Endothelial cell of umbilical vein (primary cell): ENCODE measurements around the gene CACNA1E. TPM values are rescaled to one million over a fixed set of nuclear protein-coding genes. Genes with fewer than 3 reads are reported as not detected.

Source experiments
- BruUV-seq: library from RNA; stranded (reverse); fragments of 400-500 nt; replicated peaks from 2 replicates; lab custom pipeline; 2021; lab: Mats Ljungman, UMichigan
- CTCF ChIA-PET: fragments of 300-600, 350-600 bp; sonication (Branson Sonifier 250); formaldehyde crosslinking; loops from one replicate; lab custom pipeline; 2021; ENCODE audit warnings: antibody characterized with exemption, inconsistent platforms; lab: Charles Lee
- POLR2A ChIA-PET: fragments of 300-600, 350-600 bp; sonication (Branson Sonifier 250); formaldehyde crosslinking; loops from one replicate; lab custom pipeline; 2021; ENCODE audit warnings: antibody characterized with exemption, inconsistent platforms; lab: Charles Lee
- DNase-seq: peaks from one replicate; pipeline ENCODE4 v3.0.0-alpha.2; 2011; ENCODE audit warnings: low read depth, low spot score
- FAIRE-seq: peaks from 2 replicates; lab custom pipeline; 2011; peaks lifted over from hg19 to GRCh38; lab: Jason Lieb, UNC
- H2AFZ ChIP-seq: 2 replicates; pipeline ENCODE4 v1.6.0; 2012; ENCODE audit warnings: low read depth, low read length, control low read depth, inconsistent platforms
- H3K27ac ChIP-seq: 2 replicates; pipeline ENCODE4 v1.5.1; 2011; ENCODE audit warnings: low read depth, mild to moderate bottlenecking, control low read depth, low read length, moderate library complexity; ENCODE audit not compliant: insufficient read depth
- H3K27me3 ChIP-seq, 2 experiments: 2 replicates each; pipeline versions ENCODE4 v1.6.0 to v1.6.1; 2011; ENCODE audit warnings: low read length in 2 of 2, mixed read lengths in 1 of 2; ENCODE audit not compliant: control insufficient read depth in 2 of 2, insufficient read depth in 2 of 2
- H3K36me3 ChIP-seq, 2 experiments: 2 replicates in 1 of 2; 3 replicates in 1 of 2; pipeline ENCODE4 v1.5.1; 2011; ENCODE audit warnings: low read length in 2 of 2, mild to moderate bottlenecking in 1 of 2, moderate library complexity in 1 of 2; ENCODE audit not compliant: control insufficient read depth in 2 of 2, insufficient read depth in 2 of 2; ENCODE audit errors: extremely low read depth in 1 of 2
- H3K4me1 ChIP-seq: 3 replicates; pipeline ENCODE4 v1.5.1; 2011; ENCODE audit warnings: mild to moderate bottlenecking, low read length; ENCODE audit not compliant: control insufficient read depth, insufficient read depth; ENCODE audit errors: extremely low read depth
- H3K4me2 ChIP-seq: 2 replicates; pipeline ENCODE4 v1.6.1; 2011; ENCODE audit warnings: low read length, control low read depth, mixed read lengths; ENCODE audit not compliant: insufficient read depth
- H3K4me3 ChIP-seq, 3 experiments: fragments of 200-600 bp in 1 of 3; sonication (generic), shearing (Covaris generic) in 1 of 3; replicated peaks in 1 of 3; 2 replicates each; pipeline ENCODE4 v1.5.1; 2011 to 2016; ENCODE audit warnings: control low read depth in 3 of 3, low read length in 3 of 3, mild to moderate bottlenecking in 2 of 3, inconsistent platforms in 1 of 3, low read depth in 1 of 3, moderate library complexity in 1 of 3; ENCODE audit not compliant: insufficient read depth in 1 of 3
- H3K79me2 ChIP-seq: 2 replicates; pipeline ENCODE4 v1.6.0; 2012; ENCODE audit warnings: low read length, inconsistent platforms; ENCODE audit not compliant: control insufficient read depth, insufficient read depth
- H3K9ac ChIP-seq: replicated peaks from 2 replicates; pipeline ENCODE3; 2011; ENCODE audit warnings: low read length, control low read depth; ENCODE audit not compliant: insufficient read depth; ENCODE audit errors: extremely low read depth
- H3K9me1 ChIP-seq: replicated peaks from 3 replicates; pipeline ENCODE4 v1.6.0; 2011; ENCODE audit warnings: mild to moderate bottlenecking, low read length; ENCODE audit not compliant: control insufficient read depth, insufficient read depth; ENCODE audit errors: extremely low read depth
- H3K9me3 ChIP-seq: replicated peaks from 2 replicates; pipeline ENCODE4 v1.5.1; 2012; ENCODE audit warnings: low read length, inconsistent platforms; ENCODE audit not compliant: control insufficient read depth, insufficient read depth
- H4K20me1 ChIP-seq: replicated peaks from 2 replicates; pipeline ENCODE3; 2011; ENCODE audit warnings: mild to moderate bottlenecking, low read length; ENCODE audit not compliant: control insufficient read depth, insufficient read depth; ENCODE audit errors: extremely low read depth
- EZH2 ChIP-seq: IDR thresholded peaks from 2 replicates; pipeline ENCODE4 v1.6.1; 2012; ENCODE audit warnings: borderline replicate concordance, low read depth, mild to moderate bottlenecking, moderate library complexity, low read length, inconsistent platforms; ENCODE audit not compliant: severe bottlenecking
- FOS ChIP-seq: IDR thresholded peaks from 2 replicates; pipeline ENCODE4 v1.6.1; 2011; ENCODE audit warnings: mild to moderate bottlenecking, low read length, moderate library complexity, borderline replicate concordance; ENCODE audit not compliant: insufficient read depth
- GATA2 ChIP-seq: IDR thresholded peaks from 2 replicates; pipeline ENCODE4 v1.7.0; 2011; ENCODE audit warnings: low read depth, mild to moderate bottlenecking, moderate library complexity, mixed read lengths, low read length; ENCODE audit not compliant: insufficient read length, insufficient read depth
- JUN ChIP-seq: IDR thresholded peaks from 2 replicates; pipeline ENCODE4 v1.6.1; 2011; ENCODE audit warnings: borderline replicate concordance, low read depth; ENCODE audit not compliant: insufficient read length, insufficient read depth
- MYC ChIP-seq: IDR thresholded peaks from one replicate; pipeline ENCODE4 v1.6.1; 2011; ENCODE audit warnings: mild to moderate bottlenecking, low read depth, low read length
- POLR2A ChIP-seq: IDR thresholded peaks from 2 replicates; pipeline ENCODE4 v1.6.1; 2012; ENCODE audit warnings: low read depth, mild to moderate bottlenecking, control low read depth, low read length
- POLR2AphosphoS5 ChIP-seq: IDR thresholded peaks from 2 replicates; pipeline ENCODE4 v1.6.1; 2012; ENCODE audit warnings: low read depth, mild to moderate bottlenecking, control low read depth, low read length, moderate library complexity; ENCODE audit not compliant: insufficient read depth
- dilution Hi-C: fragments of 300-500 bp; cut with MboI; formaldehyde crosslinking; loops from one replicate; pipeline ENCODE4 v1.15.0; 2019; ENCODE audit warnings: low sequenced_read_pairs; ENCODE audit not compliant: extremely low pct_ligation_motif_present
- intact Hi-C: fragments of 100-400 bp; cut with micrococcal nuclease; formaldehyde crosslinking; loops from one replicate; pipeline ENCODE4 v1.10.0; 2022
- polyA plus RNA-seq, 4 experiments: library from polyadenylated mRNA; depleted of rRNA in 3 of 4; stranded (reverse) in 3 of 4; unstranded in 1 of 4; fragments of >200 nt; gene quantifications; 2 replicates each; pipeline versions ENCODE4 v1.2.1 to v1.2.3, GENCODE V29; 2011 to 2012; ENCODE audit warnings: missing spikeins in 1 of 4
- total RNA-seq: library from RNA; stranded (reverse); gene quantifications from 2 replicates; pipeline ENCODE4 v1.2.3, GENCODE V29; 2021
- TF ChIP-seq, protein P1 (sequence below), 2 donors: IDR thresholded peaks; 1 replicate in 1 of 2; 2 replicates in 1 of 2; pipeline ENCODE4 v1.5.1; 2011; ENCODE audit warnings: low read length in 2 of 2, mild to moderate bottlenecking in 2 of 2, moderate library complexity in 2 of 2, control low read depth in 1 of 2, inconsistent platforms in 1 of 2, low read depth in 1 of 2; ENCODE audit not compliant: insufficient read depth in 1 of 2; ENCODE audit errors: extremely low read depth in 1 of 2
- TF ChIP-seq, protein P2 (sequence below): IDR thresholded peaks from 2 replicates; pipeline ENCODE4 v1.6.1; 2011; ENCODE audit not compliant: insufficient read depth, insufficient read length

Gene CACNA1E
- total and polyA plus RNA-seq, 2 donors (not counting 3 experiments of a cell fraction or from before 2014, with no cell fraction given) = not detected

DNA sequence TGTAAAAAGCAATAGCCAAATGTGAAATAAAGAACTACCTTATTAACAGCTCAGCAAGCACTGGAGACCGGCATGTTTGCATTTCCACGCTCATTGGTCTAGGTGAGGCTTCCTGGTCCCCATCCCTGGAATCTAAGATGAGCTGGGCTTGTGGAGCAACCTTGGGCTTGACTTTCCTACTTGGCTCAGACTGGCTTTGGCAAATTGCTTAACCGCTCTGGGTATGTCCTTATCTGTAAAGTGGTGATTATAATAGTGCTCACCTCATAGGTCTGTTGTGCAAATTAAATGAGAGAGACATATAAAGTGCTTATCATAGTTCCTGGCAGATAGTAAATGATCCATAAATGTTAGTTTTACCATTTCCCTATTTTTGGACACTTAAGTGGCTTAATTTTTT is 49.4 kb upstream of the CACNA1E start:
- CTCF ChIA-PET = interaction anchor here (1.2 to 3.3 kb wide), 4 partner anchors 9 to 244 kb away, joined by 3 to 22 read pairs (median 7); no protein-coding TSS in a partner anchor
- H3K9ac ChIP-seq = no peak overlapping the region

More for the DNA sequence above, 49.4 kb upstream of the CACNA1E start:
- Histone ChIP-seq H3K27ac (no peak overlapping the region), H3K27me3 (no peaks in the 10 kb centered on the region), H3K4me2 (no peak overlapping the region), H3K4me1 (no peaks in the 10 kb centered on the region), H3K4me3 (no peak overlapping the region), H2AFZ (no peak overlapping the region), H3K9me1 (no peaks in the 10 kb centered on the region), H3K9me3 (no peaks in the 10 kb centered on the region), H4K20me1 (no peaks in the 10 kb centered on the region), H3K36me3 (no peaks in the 10 kb centered on the region), H3K79me2 (no peaks in the 10 kb centered on the region)
- BruUV-seq = no TSS peak
- intact Hi-C loops = no loop called here
- TF ChIP-seq JUN (no peak), EZH2 (no peak), FOS (no peak), POLR2A (no peak), MYC (no peak), GATA2 (no peak), POLR2AphosphoS5 (no peak)
- TF ChIP-seq, protein P1, sequence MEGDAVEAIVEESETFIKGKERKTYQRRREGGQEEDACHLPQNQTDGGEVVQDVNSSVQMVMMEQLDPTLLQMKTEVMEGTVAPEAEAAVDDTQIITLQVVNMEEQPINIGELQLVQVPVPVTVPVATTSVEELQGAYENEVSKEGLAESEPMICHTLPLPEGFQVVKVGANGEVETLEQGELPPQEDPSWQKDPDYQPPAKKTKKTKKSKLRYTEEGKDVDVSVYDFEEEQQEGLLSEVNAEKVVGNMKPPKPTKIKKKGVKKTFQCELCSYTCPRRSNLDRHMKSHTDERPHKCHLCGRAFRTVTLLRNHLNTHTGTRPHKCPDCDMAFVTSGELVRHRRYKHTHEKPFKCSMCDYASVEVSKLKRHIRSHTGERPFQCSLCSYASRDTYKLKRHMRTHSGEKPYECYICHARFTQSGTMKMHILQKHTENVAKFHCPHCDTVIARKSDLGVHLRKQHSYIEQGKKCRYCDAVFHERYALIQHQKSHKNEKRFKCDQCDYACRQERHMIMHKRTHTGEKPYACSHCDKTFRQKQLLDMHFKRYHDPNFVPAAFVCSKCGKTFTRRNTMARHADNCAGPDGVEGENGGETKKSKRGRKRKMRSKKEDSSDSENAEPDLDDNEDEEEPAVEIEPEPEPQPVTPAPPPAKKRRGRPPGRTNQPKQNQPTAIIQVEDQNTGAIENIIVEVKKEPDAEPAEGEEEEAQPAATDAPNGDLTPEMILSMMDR (IDR thresholded peaks at IDR 0.05; ENCODE audit: extremely low read depth in 1 of 2, insufficient read depth in 1 of 2, low read depth in 1 of 2, low read length in 2 of 2) = no peak
- TF ChIP-seq, protein P2, sequence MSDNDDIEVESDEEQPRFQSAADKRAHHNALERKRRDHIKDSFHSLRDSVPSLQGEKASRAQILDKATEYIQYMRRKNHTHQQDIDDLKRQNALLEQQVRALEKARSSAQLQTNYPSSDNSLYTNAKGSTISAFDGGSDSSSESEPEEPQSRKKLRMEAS = no peak
- POLR2A ChIA-PET = no interaction called here
- no peak for FAIRE-seq
- dilution Hi-C loops = no loop called here
- no peak for DNase-seq
